Measurements from ENCODE around the gene C19orf44. TPM values are rescaled to one million over a fixed set of nuclear protein-coding genes. Genes with fewer than 3 reads are reported as not detected.
"Not testable (repeated sequence)": the region's sequence is repeated elsewhere in the genome, so short reads cannot be mapped to it uniquely, and the experiment has no call there.

Gene C19orf44
- 10 to 100 TPM; 11.8 to 15.8 (median 12.2) TPM for polyA plus RNA-seq (ENCODE audit: insufficient read length in 4 of 4)

DNA sequence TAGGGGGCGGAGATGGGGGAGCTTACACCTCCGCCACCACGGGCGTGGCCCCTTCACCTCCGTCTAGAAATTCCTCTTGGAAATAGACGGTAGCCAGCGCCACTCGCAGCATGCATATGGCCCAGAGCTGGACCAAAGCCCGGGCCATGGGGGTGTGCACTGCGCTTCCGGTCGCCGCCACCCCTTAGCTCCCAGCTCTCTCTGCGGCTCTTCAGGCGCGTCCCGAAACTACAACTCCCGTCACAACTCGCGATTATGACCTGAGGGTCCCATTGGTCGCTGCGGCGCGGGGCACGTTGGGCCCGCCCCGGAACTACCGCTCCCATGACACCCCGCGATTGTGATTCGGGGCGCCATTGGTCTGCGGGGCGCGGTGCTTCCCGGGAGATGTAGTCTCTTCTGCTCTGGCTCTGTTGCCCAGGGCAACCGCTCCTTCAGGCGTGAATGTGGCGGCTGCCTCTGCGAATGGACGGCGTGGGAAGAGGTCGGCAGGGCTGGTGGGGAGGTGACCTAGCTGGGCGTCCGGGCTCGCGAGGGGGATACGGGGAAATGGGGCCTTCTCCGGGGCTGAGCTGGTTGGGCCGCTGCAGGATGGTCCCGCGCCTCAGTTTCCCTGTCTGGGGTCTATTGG, at the start of gene C19orf44, which contains the start of gene CALR3:
Gene C19orf44 (plus strand): TSS at position 413 of the 631 bp plus-strand sequence. CDS start 4,399 bp downstream, outside the sequence.
Gene CALR3 (minus strand): TSS at position 186 of the 631 bp plus-strand sequence. CDS start 38 bp downstream, at position 148.
- DNase-seq (ENCODE audit: low read depth in 4 of 4, low spot score in 3 of 4) = peak; percentile 92 to 96 (median 94)

DNA sequence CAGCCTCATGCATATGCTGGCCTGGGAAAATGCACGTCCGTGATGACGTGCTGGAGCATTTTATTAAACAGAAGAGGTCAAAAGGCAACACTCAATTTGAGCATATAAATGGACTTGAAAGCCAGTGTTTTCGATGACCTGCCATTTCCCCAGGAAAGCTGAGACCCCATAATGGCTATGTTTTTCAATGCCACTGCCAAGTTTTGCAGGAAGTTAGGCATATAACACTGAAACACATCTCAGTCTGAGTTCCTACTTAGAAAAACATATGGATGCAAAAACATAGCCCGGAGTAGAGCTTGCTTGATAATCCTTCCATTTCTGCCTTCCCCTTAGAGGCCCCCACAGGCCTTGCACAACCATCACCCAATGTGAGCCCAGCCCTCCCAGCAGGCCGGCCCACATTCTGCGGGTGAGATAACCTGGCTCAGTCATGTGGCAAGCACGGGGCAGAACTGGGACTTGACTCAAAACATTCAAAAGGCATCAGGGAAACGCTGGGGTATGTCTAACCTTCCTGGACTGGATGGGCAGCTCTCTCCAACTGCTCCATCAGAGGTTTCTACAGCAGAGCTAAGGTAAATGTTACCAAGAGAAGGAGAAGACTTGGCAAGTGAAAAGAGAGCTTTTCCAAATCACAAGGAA, 49.3 kb upstream of the C19orf44 start:
- DNase-seq (ENCODE audit: low read depth in 4 of 4, low spot score in 3 of 4) = no peak

DNA sequence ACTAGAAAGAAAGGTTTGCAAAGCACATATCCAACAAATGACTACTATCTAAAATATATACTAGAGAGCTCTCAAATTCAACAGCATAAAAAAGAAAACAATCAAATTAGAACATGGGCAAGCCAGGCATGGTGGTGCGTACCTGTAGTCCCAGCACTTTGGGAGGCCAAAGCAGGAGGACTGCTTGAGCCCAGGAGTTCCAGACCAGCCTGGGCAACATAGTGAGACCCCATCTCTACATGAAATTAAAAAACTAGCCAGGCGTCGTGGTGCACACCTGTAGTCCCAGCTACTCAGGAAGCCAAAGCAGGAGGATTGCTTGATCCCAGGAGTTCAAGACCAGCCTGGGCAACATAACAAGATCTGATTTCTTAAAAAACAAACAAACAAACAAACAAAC, 47.3 kb upstream of the C19orf44 start:
- DNase-seq (ENCODE audit: low read depth in 4 of 4, low spot score in 3 of 4) = not testable (repeated sequence)

DNA sequence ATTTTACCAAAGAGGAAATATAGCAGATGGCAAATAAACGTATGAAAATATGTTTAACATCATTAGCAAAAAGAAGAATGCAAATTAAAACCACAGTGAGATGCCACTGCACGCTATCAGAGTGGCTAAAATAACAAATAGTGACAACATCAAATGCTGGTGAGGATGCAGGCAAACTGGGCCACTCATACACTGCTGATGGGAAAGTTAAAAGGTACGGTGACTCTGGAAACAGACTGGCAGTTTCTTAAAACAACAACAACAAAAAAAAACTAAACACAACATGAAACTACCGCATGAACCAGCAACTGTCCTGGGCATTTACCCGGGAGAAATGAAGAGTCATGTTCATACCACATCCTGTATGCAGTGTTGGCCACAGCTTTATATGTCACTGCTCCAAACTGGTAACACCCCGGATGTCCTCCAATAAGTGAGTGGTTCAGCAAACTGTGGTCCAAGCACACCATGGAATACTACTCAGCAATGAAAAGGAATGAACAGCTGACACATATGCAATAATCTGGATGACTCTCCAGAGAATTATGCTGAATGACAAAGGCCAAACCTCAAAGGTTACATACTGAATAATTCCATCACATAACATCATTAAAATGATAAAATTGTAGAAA, 46.7 kb upstream of the C19orf44 start:
- DNase-seq (ENCODE audit: low read depth in 4 of 4, low spot score in 3 of 4) = no peak

DNA sequence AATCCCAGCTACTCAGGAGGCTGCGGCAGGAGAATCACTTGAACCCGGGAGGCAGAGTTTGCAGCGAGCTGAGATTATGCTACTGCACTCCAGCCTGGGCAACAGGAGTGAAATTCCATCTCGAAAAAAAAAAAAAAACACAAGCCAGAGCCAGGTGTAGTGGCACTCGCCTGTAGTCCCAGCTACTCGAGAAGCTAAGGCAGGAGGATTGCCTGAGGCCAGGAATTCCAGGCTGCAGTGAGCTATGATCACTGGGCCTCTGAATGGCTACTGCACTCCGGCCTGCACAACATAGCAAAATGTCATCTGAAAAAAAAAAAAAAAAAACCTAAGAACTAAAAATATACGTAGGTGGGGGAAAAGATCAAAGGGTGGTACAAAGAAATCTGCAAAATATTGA, 43.9 kb upstream of the C19orf44 start:
- no peak for DNase-seq (ENCODE audit: low read depth in 4 of 4, low spot score in 3 of 4)

DNA sequence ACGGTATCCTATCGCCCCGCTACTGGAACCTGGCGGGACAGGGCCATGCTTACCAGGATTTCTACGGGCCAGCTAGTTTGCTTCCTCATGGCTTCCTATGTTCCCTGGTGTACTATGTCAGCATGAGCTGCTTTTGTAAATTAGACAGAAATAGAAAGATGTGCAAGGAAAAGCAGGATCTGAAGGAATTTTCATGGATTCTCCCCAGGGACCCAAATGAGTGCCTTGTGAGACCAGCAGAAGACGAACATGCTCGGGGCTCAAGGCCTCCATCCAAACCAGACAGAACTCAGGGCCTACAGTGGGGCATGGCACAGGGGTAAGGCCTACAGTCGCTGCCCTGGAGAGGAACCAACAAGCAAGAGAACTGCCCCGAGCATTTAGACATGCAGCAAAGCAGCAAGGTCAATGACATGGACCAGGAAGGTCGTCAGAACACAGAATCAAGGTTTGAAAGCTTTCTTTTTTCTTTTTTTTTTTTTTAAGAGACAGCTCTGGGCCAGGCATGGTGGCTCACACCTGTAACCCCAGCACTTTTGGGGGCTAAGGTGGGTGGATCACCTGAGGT, 41.8 kb upstream of the C19orf44 start:
- DNase-seq (ENCODE audit: low read depth in 4 of 4, low spot score in 3 of 4) = no peak

DNA sequence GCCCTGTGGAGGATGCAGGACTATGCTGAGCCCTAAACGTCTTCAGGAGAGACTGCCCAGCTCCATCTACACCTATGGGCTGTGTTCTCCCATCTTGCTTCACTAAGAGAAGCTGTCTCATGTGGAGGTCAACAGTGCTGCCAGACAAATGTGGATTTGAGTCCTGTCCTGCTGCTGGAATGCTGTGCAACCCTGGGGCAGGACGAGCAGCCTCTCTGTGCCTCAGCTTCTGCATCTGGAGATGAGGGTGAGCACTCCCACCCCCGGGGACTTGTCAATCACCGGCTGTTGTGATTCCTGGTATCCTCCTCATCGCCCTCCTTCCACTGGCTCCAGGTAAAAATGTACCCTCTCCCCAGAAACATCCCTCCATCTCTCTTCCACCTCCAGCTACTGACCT, 40.7 kb upstream of the C19orf44 start:
- no peak for DNase-seq (ENCODE audit: low read depth in 4 of 4, low spot score in 3 of 4)

DNA sequence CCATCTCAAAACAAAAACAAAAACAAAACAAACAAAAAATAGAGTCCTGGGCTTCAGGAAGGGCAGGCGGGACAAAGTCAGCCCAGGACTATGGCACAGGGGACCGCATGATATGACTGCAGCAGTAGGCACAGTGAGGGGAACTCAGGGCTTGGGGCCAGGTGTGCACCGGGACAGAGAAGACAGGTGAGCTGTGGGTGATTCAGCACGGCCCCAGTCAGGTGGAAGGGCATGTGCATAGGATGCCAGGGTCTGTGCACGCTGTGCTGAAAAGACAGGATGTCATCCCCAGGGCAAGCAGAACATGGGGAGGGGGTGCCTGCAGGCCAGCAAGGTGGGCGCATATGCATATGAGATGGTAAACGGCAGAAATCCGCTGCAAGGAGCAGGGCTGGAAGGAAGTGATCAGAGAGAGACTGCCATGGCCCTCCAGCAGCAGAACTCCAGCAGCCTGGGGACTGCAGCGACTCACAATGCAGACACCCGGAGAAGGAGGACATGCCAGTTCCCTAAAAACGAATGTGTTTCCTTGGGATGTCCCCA, 39.5 kb upstream of the C19orf44 start:
- no peak for DNase-seq (ENCODE audit: low read depth in 4 of 4, low spot score in 3 of 4)

DNA sequence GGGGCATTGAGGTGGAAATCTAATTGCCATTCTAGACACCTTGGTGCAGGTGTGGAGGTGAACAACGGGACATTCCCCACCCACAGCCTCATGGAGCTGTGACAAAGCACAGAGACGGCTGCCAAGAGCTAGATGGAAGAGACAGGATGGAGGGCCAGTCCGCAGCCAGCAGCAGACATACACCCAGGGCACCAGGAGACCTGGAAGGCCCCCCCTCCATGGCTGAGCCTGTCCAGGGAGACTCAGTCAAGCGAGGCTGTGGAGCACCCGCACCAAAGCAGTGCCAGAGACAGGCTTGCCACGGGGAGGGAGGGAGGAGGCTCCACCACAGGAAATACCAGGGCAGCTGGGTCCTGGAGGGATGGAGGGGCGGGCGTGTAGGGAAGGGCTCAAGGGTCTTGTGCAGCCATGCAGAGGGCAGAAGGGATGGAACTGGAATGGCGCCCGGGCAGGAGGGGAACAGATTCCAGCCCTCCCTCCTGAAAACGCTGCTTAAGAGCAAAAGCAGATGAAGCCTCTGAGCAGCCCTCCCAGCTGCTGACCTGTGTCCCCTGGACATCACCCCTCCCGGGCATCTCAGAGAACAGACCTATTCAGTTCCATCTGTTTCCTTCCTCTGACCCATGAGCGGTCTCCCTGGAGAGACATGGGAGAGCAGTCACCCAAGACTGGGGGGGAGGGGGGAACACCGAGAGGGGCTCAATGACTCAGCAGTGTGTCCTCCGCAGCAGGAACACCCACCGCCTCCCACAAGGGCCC, 38.8 kb upstream of the C19orf44 start:
- peak in 2 of 4 donors; percentile 44 to 52 for DNase-seq (ENCODE audit: low read depth in 4 of 4, low spot score in 3 of 4)

DNA sequence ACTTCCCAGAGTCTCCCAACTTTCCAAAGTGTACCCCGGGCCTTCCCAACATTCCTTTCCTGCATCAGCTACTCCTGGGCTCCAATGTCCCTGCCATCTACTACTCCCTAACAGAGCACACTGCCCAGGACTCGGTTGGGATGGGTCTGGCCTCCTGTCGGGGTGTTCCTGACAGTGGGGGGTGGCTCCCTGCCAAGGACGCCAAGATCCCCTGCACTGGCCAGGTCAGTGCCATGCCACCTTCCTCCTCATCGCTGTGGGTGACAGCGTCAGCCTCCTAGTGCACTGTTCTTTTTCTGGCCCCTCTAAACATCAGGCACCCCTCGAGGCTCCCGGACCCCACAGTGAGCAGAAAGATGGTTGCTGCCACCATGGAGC, 38.3 kb upstream of the C19orf44 start:
- DNase-seq (ENCODE audit: low read depth in 4 of 4, low spot score in 3 of 4) = no peak

DNA sequence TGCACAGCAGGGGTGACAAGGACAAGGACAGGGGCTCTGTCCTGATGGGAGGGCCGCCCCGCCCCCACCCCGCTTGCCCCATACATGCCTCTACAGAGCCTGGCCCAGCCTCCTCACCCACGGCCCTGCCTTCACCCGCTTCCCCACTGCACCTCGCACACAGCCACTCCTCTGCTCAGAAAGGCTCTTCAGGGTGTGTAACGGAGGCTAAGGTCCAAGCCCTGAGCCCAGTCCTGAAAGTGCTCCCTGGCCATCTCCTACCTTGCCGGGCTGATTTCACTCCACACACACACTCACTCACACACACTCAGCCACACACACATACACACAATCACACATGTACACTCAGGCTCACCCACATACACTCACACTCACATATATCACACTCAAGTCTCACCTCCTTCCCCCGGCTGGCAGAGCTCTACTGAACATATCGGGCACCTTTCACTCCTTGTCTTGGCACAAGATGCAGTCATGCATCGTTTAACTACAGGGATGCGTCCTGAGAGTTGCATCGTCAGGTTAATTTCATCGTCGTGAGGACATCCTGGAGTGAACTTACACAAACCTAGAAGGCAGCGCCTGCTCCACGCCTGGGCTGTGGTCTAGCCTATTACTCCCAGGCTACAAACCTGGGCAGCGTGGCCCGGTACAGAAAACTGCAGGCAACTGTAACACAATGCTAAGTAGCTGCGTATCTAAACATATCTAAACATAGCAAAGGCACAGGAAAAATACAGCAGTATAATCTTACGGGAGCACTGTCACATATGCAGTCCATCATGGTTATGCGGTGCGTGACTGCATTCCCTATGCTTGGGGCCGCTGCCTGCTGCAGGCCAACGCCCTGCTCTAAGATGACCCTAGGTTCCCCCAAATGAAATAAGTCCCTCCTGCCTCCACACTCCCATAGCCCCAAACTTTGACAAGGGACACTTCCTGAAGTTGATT, 37.5 kb upstream of the C19orf44 start:
- DNase-seq (ENCODE audit: low read depth in 4 of 4, low spot score in 3 of 4) = no peak

DNA sequence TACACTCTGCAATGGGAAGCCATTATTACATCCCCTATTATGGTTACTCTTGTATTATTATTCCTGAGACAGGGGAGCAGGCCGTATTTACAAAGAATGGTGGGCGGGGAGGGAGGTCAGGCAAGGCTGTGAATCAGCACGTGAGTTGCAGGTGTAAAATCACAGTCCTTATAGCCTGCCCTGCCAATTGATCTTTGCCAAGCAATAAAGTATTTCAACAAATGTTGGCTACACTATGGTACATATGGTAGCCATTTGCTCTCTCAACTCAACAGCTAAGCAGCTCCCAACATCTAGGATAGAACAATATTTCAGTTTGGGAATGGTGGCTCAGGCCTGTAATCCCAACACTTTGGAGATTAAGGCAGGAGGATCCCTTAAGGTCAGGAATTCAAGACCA, 36.5 kb upstream of the C19orf44 start:
- DNase-seq (ENCODE audit: low read depth in 4 of 4, low spot score in 3 of 4) = no peak

DNA sequence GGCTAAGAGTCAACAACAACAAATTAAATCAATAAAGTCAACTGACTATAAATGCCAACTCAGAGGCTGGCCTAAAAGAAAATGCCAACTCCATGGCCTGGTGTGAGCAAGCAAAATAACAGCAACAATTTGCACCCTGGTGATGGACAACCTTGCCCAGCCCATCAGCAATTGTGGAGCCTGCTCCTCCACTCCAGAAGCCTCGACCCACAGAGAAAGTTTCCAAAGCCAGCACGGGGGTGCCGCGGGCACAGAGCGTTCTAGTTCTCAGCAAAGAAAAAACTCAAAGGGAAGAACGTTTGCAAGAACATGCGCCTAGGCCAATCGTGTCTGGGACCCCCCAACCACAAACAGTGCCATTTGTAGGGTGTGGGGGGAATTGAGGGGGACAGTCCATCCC, 35.7 kb upstream of the C19orf44 start:
- no peak for DNase-seq (ENCODE audit: low read depth in 4 of 4, low spot score in 3 of 4)

DNA sequence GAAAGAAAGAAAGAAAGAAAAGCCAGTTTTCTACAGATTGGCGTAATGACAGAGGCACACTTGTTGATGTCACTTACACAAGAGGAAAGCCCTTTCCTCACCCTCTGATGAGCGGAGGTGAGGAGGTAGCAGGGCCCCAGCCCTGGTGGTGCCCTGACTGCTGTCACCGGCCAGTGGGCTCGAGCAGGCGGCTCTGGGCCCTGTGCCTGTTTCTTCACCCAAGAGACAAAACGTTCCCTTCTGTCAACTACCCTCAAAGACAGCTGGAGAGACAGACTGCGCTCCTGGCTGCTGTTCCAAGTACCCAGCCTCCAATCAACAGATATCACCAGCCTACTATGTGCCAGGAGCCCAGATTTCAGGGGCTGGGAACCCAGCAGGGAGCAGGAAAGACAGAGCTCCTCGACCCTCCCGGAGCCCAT, 34.6 kb upstream of the C19orf44 start:
- DNase-seq (ENCODE audit: low read depth in 4 of 4, low spot score in 3 of 4) = no peak

DNA sequence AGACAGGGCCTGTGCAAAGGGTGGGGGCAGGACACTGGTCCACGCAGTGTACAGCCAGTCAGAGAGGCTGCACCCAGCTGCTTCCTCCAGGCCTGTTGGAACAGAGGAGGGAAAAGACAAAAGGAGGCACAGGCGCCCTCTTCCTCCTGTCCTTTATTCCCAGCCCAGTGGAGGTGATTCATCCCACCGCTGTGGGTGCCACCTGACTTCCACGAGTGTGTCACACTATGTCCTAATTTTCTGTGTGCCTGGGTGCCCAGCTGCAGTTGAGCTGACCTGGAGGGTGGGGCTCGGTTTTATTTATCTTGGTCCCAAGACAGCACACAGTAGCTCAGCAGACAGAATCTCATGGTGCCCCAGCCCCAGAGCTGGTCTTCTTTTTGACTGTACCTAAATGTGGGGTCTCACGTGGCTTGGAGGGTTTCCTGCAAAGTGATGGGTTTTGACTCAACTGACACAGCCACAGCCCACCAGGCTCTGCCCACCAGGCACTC, 33.4 kb upstream of the C19orf44 start:
- no peak for DNase-seq (ENCODE audit: low read depth in 4 of 4, low spot score in 3 of 4)

DNA sequence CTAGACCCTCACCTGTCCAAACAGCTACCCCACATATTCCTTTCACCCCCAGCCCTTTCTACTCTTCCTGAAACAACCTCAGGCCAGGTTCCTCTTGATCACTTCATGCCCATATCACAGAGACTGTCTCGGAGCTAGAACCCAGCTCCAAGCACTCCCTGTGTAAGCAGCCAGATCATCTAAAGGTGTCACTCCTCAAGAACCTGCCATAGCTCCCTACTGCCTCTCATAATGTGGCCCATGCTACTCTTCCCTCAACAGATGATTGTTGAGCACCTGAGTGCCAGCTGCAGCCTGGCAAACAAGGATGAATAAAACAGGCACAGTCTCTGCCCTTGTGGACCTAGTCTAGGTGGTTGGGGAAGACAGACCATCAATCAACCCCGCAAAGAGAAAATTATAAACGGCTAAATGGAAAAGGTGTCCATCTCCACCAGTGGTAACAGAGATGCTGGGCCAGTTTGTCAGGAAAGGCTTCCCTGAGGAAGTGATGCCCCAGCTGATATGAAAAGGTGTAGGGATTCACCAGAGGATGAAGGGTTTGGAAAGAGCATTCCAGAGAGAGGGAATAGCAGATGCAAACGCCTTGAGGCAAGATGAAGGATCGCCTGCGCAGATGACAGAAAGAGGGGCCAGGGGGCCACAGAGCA, 32.7 kb upstream of the C19orf44 start:
- DNase-seq (ENCODE audit: low read depth in 4 of 4, low spot score in 3 of 4) = no peak

DNA sequence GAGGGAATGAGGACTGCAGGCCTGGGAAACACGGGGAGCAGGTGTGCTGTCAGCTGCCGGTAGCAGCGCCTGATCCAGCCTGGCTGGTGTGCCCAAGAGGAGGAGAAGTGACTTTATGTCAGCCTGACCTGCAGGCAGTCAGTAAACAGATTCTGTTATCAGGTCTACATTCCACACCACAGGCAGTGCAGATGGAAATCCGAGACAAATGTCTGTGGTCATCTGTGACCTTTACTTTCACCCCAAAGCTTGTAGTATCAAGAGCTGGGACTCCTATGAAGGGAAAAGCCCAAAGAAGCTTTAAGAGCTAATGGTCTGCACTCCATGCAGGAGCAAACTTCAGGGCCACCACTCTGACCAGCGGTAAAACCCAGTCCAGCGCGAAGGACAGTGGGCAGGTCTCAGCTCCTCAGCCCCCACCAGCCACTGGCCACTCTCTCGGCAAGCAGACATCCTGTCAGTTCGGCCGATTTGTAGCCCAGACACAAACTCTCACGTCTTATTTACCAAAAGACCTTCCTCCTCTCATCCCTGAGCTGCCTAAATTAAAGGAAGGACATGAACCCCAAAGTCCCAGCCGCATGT, 32.1 kb upstream of the C19orf44 start:
- no peak for DNase-seq (ENCODE audit: low read depth in 4 of 4, low spot score in 3 of 4)

DNA sequence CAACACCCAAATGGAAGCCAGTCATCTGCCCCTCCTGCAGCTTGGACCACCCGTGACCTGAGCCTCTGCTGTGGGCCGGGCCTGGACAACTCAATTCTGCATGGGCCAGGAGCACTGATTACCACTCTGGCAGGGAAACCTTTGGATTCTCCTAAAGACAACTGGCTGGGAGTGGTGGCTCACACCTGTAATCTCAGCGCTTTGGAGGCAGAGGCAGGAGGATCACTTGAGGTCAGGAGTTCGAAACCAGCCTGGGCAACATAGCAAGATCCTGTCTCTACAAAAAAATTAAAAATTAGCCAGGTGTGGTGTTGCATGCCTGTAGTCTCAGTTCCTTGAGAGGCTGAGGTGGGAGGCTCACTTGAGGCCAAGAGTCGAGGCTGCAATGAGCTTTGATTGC, 31.0 kb upstream of the C19orf44 start:
- no peak for DNase-seq (ENCODE audit: low read depth in 4 of 4, low spot score in 3 of 4)
